CD8-positive, alpha-beta memory T cell (primary cell): ENCODE results near the gene AIMP1. TPM values are rescaled to one million over a fixed set of nuclear protein-coding genes. Genes with fewer than 3 reads are reported as not detected.

ENCODE experiments used
- polyA plus RNA-seq: library from polyadenylated mRNA; unstranded; fragments of 300-500 nt; fragmentation: Illumina TruSeq; gene quantifications from one replicate; pipeline ENCODE4 v1.2.3, GENCODE V29; 2021
- total RNA-seq, 2 experiments: library from RNA; stranded (reverse); gene quantifications; one replicate each; pipeline ENCODE4 v1.2.3, GENCODE V29; 2021

Gene AIMP1
- total and polyA plus RNA-seq, 3 experiments from 2014 or later = 66.5 to 67.9 (median 67.0) TPM

Other genes with a start within 250 kb of the AIMP1 start
- gene TBCK, start 341 bp upstream of the AIMP1 start, total RNA-seq = 10 to 100 TPM; 21.7 to 23.9 TPM
- gene TBCK, start 341 bp upstream of the AIMP1 start, polyA plus RNA-seq = 21.0 TPM
- not detected for gene GIMD1, start 52.2 kb downstream of the AIMP1 start, total RNA-seq
- not detected for gene GIMD1, start 52.2 kb downstream of the AIMP1 start, polyA plus RNA-seq